GM10248 (cell line): ENCODE results near the gene NCSTN.

ENCODE experiments used
- CTCF ChIA-PET: fragments of 300-600 bp; sonication (Branson Sonifier 250); formaldehyde crosslinking; extraction: SDS; loops from one replicate; lab custom pipeline; 2021; ENCODE audit warnings: antibody characterized with exemption; lab: Yijun Ruan, JAX
- POLR2A ChIA-PET: fragments of 350-650 bp; sonication (Branson Sonifier 250); formaldehyde crosslinking; extraction: SDS; loops from one replicate; lab custom pipeline; 2020; ENCODE audit warnings: antibody characterized with exemption; lab: Yijun Ruan, JAX
- DNase-seq: peaks from one replicate; pipeline ENCODE4 v3.0.0; 2012; ENCODE audit errors: extremely low spot score
- TF ChIP-seq, protein P1 (sequence below): IDR thresholded peaks from 2 replicates; pipeline ENCODE4 v1.5.1; 2012; ENCODE audit warnings: mild to moderate bottlenecking, low read depth; ENCODE audit errors: extremely low read depth, missing control alignments, control extremely low read depth

The NCSTN gene

GRCh38 chr1:160309571-160309970 is 33.6 kb upstream of the NCSTN start:
- CTCF ChIA-PET = no interaction called here

DNA sequence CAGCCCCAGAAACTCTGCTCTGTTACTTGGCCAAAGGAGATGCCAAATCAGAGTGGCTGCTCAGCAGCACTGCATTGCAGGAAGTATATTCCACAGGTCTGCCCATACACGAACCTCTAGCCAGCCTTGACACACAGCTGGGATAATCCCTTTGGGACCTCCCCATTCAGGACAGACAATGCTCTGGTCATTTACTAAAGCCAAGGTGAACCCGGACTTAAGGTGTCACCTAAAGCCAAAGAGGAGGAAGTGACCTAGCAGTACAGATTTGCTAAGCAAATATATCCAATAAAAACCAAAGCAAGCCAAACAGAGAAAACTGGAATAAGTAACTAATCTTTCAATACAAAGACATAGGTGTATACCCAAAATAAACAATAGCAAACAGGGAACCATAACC is 27.8 kb upstream of the NCSTN start:
- ChIA-PET POLR2A (no interaction called here), CTCF (interaction anchor here (1.0 to 1.4 kb wide), 3 partner anchors 12 to 96 kb away, joined by 3 to 7 read pairs (median 5); no protein-coding TSS in a partner anchor)
- no peak for DNase-seq
- TF ChIP-seq, protein P1, sequence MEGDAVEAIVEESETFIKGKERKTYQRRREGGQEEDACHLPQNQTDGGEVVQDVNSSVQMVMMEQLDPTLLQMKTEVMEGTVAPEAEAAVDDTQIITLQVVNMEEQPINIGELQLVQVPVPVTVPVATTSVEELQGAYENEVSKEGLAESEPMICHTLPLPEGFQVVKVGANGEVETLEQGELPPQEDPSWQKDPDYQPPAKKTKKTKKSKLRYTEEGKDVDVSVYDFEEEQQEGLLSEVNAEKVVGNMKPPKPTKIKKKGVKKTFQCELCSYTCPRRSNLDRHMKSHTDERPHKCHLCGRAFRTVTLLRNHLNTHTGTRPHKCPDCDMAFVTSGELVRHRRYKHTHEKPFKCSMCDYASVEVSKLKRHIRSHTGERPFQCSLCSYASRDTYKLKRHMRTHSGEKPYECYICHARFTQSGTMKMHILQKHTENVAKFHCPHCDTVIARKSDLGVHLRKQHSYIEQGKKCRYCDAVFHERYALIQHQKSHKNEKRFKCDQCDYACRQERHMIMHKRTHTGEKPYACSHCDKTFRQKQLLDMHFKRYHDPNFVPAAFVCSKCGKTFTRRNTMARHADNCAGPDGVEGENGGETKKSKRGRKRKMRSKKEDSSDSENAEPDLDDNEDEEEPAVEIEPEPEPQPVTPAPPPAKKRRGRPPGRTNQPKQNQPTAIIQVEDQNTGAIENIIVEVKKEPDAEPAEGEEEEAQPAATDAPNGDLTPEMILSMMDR = no peak

More at GRCh38 chr1:160309571-160309970, 33.6 kb upstream of the NCSTN start:
- TF ChIP-seq, protein P1 = no peak
- POLR2A ChIA-PET = no interaction called here
- DNase-seq = no peak

DNA sequence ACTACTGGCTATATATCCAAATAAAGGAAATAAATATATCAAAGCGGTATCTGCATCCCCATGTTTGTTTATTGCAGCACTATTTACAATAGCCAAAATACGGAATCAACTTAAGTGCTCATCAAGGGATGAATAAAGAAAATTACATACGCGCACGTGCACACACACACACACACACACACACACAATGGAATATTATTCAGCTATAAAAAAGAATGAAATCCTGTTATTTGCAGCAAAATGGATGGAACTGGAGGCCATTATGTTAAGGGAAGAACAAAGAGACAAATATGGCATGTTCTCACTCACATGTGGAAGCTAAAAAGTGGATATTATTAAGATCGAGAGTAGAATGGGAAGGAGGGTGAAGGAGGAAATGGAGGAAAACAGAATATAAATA is 20.4 kb upstream of the NCSTN start:
- TF ChIP-seq, protein P1 = no peak
- ChIA-PET POLR2A (no interaction called here), CTCF (interaction anchor here (0.9 to 1.6 kb wide), 3 partner anchors 10 to 16 kb away, joined by 3 to 5 read pairs (median 4); no protein-coding TSS in a partner anchor)
- DNase-seq = no peak

DNA sequence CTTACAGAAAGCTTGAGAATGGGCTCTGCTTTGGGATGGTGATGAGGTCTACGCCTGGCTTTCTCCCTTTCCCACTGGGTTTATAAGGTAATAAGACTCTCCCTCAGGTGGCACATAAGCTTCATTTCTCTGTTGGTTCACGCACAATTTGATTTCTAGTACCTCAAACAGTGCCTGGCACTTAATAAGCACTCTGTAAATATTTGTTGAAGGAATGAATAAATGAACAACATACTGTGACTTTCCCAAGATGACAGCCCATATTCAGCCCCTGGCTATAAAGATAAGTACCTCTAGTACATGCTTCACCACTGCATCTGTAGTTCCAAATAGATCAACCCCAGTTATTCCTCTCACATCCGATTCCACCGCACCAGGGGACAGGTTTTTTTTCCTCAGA is 17.9 kb upstream of the NCSTN start:
- ChIA-PET POLR2A (no interaction called here), CTCF (interaction anchor here (1.2 to 1.8 kb wide), 6 partner anchors 8 to 217 kb away, joined by 3 to 6 read pairs (median 4); no protein-coding TSS in a partner anchor)
- DNase-seq = no peak
- TF ChIP-seq, protein P1 = no peak

DNA sequence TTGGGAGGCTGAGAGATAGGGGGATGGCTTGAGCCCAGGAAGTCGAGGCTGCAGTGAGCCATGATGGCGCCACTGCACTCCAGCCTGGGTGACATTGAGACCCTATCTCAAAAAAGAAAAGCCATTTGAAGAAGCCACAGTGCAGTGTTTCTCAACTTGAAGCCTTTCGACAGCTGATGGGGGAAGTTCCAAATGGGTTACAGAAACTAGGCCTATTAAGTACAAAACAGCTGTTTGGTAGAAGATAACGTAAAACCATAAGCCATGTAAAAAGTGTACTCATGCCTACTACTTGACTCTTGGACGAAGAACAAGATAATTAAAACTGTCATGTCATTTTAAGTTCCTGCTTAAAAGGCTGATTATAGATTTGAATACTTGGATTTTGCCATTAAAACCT is 16.8 kb upstream of the NCSTN start:
- TF ChIP-seq, protein P1 = no peak
- POLR2A ChIA-PET = interaction anchor here (1.2 kb wide), 1 partner anchor 35 kb away, joined by 4 read pairs; no protein-coding TSS in a partner anchor
- CTCF ChIA-PET = interaction anchor here (1.2 to 1.3 kb wide), 2 partner anchors 24 to 35 kb away, joined by 3 to 5 read pairs; no protein-coding TSS in a partner anchor

DNA sequence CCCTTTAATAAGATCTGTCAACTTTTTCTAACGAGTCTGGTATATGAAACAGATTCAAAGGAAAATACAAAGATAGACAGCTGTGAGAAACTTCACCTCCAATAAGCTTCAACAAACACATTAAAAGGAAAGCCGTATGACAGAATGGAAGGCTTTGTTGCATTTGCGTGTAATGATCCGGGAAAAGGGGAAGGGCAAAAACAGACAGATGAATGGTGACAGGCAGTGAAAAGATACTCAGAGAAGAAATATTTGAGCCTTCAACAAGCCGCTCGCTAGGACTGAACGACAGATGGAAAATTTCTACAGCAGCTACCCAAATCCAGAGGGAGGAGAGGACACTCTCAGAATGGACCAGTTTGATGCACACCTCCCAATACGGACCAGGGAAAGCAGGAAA is 15.0 kb upstream of the NCSTN start:
- TF ChIP-seq, protein P1 = no peak
- no peak for DNase-seq
- POLR2A ChIA-PET = interaction anchor here (0.6 kb wide), 1 partner anchor 86 kb away, joined by 3 read pairs; no protein-coding TSS in a partner anchor
- CTCF ChIA-PET = interaction anchor here (0.9 to 4.2 kb wide), 11 partner anchors 9 to 243 kb away, joined by 3 to 23 read pairs (median 4); no protein-coding TSS in a partner anchor

More for the DNA sequence above, 16.8 kb upstream of the NCSTN start:
- no peak for DNase-seq
